Neutrophil (primary cell): ENCODE data around the gene FIGNL1.

Experiments
- H3K27ac ChIP-seq: fragments of 200-600 bp; sonication (generic); 2 replicates; pipeline ENCODE4 v1.5.1; 2016; ENCODE audit warnings: mild to moderate bottlenecking, moderate library complexity
- H3K27me3 ChIP-seq: fragments of 200-600 bp; sonication (generic); 2 replicates; pipeline ENCODE4 v1.6.0; 2016; ENCODE audit warnings: mild to moderate bottlenecking
- H3K36me3 ChIP-seq: fragments of 200-600 bp; sonication (generic); 2 replicates; pipeline ENCODE4 v1.5.1; 2017
- H3K4me1 ChIP-seq, 2 experiments: fragments of 200-600 bp in 1 of 2; sonication (generic) in 1 of 2; 1 replicate in 1 of 2; 2 replicates in 1 of 2; pipeline versions ENCODE4 v1.5.1 to v1.6.1; 2013 to 2016; ENCODE audit warnings: low read depth in 1 of 2, low read length in 1 of 2, mild to moderate bottlenecking in 1 of 2, moderate library complexity in 1 of 2; ENCODE audit not compliant: control insufficient read depth in 1 of 2, insufficient read depth in 1 of 2
- H3K4me3 ChIP-seq, 2 experiments: fragments of 200-600 bp in 1 of 2; sonication (generic) in 1 of 2; 1 replicate in 1 of 2; 2 replicates in 1 of 2; pipeline ENCODE4 v1.5.1; 2013 to 2016; ENCODE audit warnings: low read depth in 1 of 2, low read length in 1 of 2, mild to moderate bottlenecking in 1 of 2, moderate library complexity in 1 of 2
- H3K9me3 ChIP-seq: fragments of 200-600 bp; sonication (generic); 2 replicates; pipeline ENCODE4 v1.5.1; 2016
- TF ChIP-seq, protein P1 (sequence below): fragments of 200-600 bp; sonication (generic); IDR thresholded peaks from 2 replicates; pipeline ENCODE4 v1.5.1; 2016; ENCODE audit warnings: antibody characterized with exemption

FIGNL1 gene, protein sequence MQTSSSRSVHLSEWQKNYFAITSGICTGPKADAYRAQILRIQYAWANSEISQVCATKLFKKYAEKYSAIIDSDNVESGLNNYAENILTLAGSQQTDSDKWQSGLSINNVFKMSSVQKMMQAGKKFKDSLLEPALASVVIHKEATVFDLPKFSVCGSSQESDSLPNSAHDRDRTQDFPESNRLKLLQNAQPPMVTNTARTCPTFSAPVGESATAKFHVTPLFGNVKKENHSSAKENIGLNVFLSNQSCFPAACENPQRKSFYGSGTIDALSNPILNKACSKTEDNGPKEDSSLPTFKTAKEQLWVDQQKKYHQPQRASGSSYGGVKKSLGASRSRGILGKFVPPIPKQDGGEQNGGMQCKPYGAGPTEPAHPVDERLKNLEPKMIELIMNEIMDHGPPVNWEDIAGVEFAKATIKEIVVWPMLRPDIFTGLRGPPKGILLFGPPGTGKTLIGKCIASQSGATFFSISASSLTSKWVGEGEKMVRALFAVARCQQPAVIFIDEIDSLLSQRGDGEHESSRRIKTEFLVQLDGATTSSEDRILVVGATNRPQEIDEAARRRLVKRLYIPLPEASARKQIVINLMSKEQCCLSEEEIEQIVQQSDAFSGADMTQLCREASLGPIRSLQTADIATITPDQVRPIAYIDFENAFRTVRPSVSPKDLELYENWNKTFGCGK

GRCh38 chr7:50449881-50450589 is at the start of gene FIGNL1:
TSS of gene FIGNL1 (minus strand) at chr7:50450350. CDS start at chr7:50447287, 3,063 bp downstream.
- H3K27me3 ChIP-seq = no peaks in the 10 kb centered on the region
- peak within 1 kb of the TSS; percentile 56 for H3K27ac ChIP-seq
- H3K9me3 ChIP-seq = no peaks in the 10 kb centered on the region
- peak within 1 kb of the TSS; percentile 84 for H3K4me3 ChIP-seq
- peaks cover 21% of the 10 kb centered on the region for H3K36me3 ChIP-seq
- peaks cover 12 to 15% of the 10 kb centered on the region in 2 experiments for H3K4me1 ChIP-seq
- TF ChIP-seq, protein P1, sequence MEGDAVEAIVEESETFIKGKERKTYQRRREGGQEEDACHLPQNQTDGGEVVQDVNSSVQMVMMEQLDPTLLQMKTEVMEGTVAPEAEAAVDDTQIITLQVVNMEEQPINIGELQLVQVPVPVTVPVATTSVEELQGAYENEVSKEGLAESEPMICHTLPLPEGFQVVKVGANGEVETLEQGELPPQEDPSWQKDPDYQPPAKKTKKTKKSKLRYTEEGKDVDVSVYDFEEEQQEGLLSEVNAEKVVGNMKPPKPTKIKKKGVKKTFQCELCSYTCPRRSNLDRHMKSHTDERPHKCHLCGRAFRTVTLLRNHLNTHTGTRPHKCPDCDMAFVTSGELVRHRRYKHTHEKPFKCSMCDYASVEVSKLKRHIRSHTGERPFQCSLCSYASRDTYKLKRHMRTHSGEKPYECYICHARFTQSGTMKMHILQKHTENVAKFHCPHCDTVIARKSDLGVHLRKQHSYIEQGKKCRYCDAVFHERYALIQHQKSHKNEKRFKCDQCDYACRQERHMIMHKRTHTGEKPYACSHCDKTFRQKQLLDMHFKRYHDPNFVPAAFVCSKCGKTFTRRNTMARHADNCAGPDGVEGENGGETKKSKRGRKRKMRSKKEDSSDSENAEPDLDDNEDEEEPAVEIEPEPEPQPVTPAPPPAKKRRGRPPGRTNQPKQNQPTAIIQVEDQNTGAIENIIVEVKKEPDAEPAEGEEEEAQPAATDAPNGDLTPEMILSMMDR = no peak

DNA sequence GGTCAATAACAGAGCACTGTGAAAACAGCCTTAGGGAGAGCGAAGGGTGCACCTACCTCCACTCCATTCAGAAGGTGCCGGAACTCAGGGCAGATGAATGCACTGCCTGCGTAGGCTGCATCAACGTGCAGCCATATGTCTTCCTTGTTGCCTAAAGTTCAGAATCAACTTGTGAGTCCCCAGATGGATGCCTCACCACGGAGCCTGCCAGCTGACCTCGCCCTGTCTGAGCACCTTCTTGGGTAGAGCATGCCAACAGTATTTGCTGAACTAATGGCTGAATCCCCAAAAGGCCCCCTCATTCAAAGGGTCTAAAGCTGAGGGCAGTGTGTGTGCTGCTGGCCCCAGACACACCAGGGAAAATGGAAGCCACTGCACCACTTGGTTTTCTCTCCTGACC is 48.9 kb upstream of the FIGNL1 start:
- H3K4me3 ChIP-seq = no peak overlapping the region
- no peaks in the 10 kb centered on the region for H3K4me1 ChIP-seq
- H3K36me3 ChIP-seq = no peaks in the 10 kb centered on the region
- TF ChIP-seq, protein P1 = no peak
- peaks cover 31% of the 10 kb centered on the region for H3K27me3 ChIP-seq
- no peaks in the 10 kb centered on the region for H3K9me3 ChIP-seq
- H3K27ac ChIP-seq = no peak overlapping the region

GRCh38 chr7:50497968-50498367 is 47.8 kb upstream of the FIGNL1 start:
- Histone ChIP-seq H3K36me3 (no peaks in the 10 kb centered on the region), H3K27ac (no peak overlapping the region), H3K9me3 (no peaks in the 10 kb centered on the region), H3K27me3 (peaks cover 31% of the 10 kb centered on the region), H3K4me3 (no peak overlapping the region), H3K4me1 (no peaks in the 10 kb centered on the region)
- TF ChIP-seq, protein P1 = no peak

- no peaks in the 10 kb centered on the region for H3K4me1 ChIP-seq
- TF ChIP-seq, protein P1 = no peak
- H3K27ac ChIP-seq = no peak overlapping the region
- no peaks in the 10 kb centered on the region for H3K9me3 ChIP-seq
- peaks cover 31% of the 10 kb centered on the region for H3K27me3 ChIP-seq
- H3K4me3 ChIP-seq = no peak overlapping the region
- H3K36me3 ChIP-seq = no peaks in the 10 kb centered on the region
These were observed 47.0 kb upstream of the FIGNL1 start for GRCh38 chr7:50497068-50497642.

DNA sequence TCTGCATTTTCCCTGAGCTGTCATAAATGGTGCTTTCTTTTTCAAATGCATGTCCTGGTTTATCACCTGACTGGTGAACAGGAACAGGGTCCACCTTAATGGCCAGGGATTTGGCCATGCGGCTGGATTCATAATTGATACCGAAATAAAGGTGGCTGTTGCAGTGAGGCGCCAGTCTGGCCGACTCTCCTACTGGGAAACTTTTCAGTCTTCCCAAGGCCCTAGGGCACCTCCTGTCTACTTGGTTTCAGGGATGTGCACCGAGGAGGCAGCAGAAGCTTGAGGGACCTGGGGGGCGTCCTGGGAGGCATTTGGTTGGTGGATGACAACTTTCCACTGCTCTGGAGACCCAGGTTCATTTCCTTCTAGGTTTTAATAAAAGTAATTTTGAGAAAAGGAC is 46.4 kb upstream of the FIGNL1 start:
- no peaks in the 10 kb centered on the region for H3K9me3 ChIP-seq
- H3K27me3 ChIP-seq = peaks cover 31% of the 10 kb centered on the region
- TF ChIP-seq, protein P1 = no peak
- no peak overlapping the region for H3K27ac ChIP-seq
- no peaks in the 10 kb centered on the region for H3K4me1 ChIP-seq
- H3K36me3 ChIP-seq = no peaks in the 10 kb centered on the region
- H3K4me3 ChIP-seq = no peak overlapping the region
